Mucosa of stomach (tissue), 1 donor: Measurements from ENCODE around the gene GATM.

Experiments used
- H3K27me3 ChIP-seq: one replicate; pipeline ENCODE4 v1.7.0; 2013; ENCODE audit warnings: mild to moderate bottlenecking, low read length; ENCODE audit not compliant: control insufficient read depth, insufficient read depth
- H3K36me3 ChIP-seq: one replicate; pipeline ENCODE4 v1.7.0; 2013; ENCODE audit warnings: low read length; ENCODE audit not compliant: control insufficient read depth, insufficient read depth
- H3K4me1 ChIP-seq: one replicate; pipeline ENCODE4 v1.7.0; 2013; ENCODE audit warnings: mild to moderate bottlenecking, low read length; ENCODE audit not compliant: control insufficient read depth, insufficient read depth
- H3K4me3 ChIP-seq: one replicate; pipeline ENCODE4 v1.7.0; 2013; ENCODE audit warnings: low read length
- H3K9ac ChIP-seq: one replicate; pipeline ENCODE4 v1.7.0; 2013; ENCODE audit warnings: mild to moderate bottlenecking, low read length, moderate library complexity
- H3K9me3 ChIP-seq: one replicate; pipeline ENCODE4 v1.7.0; 2013; ENCODE audit warnings: mild to moderate bottlenecking, low read length, moderate library complexity; ENCODE audit not compliant: control insufficient read depth
- donor health status: Pancreatic carcinoma.

Gene GATM

GRCh38 chr15:45364271-45364670, 14.1 kb downstream of the GATM start:
- Histone ChIP-seq H3K4me3 (no peak overlapping the region), H3K9ac (no peak overlapping the region), H3K27me3 (no peaks in the 10 kb centered on the region), H3K9me3 (no peaks in the 10 kb centered on the region), H3K36me3 (peaks cover 4% of the 10 kb centered on the region), H3K4me1 (no peaks in the 10 kb centered on the region)

- no peak overlapping the region for H3K4me3 ChIP-seq
These were observed 14.5 kb downstream of the GATM start for GRCh38 chr15:45363801-45364200.

GRCh38 chr15:45363334-45363733, 15.0 kb downstream of the GATM start:
- Histone ChIP-seq H3K4me3 (no peak overlapping the region), H3K9ac (no peak overlapping the region), H3K9me3 (no peaks in the 10 kb centered on the region), H3K36me3 (peaks cover 4% of the 10 kb centered on the region), H3K27me3 (no peaks in the 10 kb centered on the region), H3K4me1 (no peaks in the 10 kb centered on the region)

More at GRCh38 chr15:45363801-45364200, 14.5 kb downstream of the GATM start:
- Histone ChIP-seq H3K9me3 (no peaks in the 10 kb centered on the region), H3K36me3 (peaks cover 4% of the 10 kb centered on the region), H3K9ac (no peak overlapping the region), H3K4me1 (no peaks in the 10 kb centered on the region), H3K27me3 (no peaks in the 10 kb centered on the region)

GRCh38 chr15:45362419-45362818, 15.9 kb downstream of the GATM start:
- no peaks in the 10 kb centered on the region for H3K27me3 ChIP-seq
- H3K4me1 ChIP-seq = no peaks in the 10 kb centered on the region
- no peak overlapping the region for H3K4me3 ChIP-seq
- H3K36me3 ChIP-seq = peaks cover 4% of the 10 kb centered on the region
- no peak overlapping the region for H3K9ac ChIP-seq
- H3K9me3 ChIP-seq = no peaks in the 10 kb centered on the region

GRCh38 chr15:45361878-45362277, 16.5 kb downstream of the GATM start:
- Histone ChIP-seq H3K9me3 (no peaks in the 10 kb centered on the region), H3K9ac (no peak overlapping the region), H3K4me3 (no peak overlapping the region), H3K4me1 (no peaks in the 10 kb centered on the region), H3K27me3 (no peaks in the 10 kb centered on the region), H3K36me3 (peaks cover 4% of the 10 kb centered on the region)

GRCh38 chr15:45355860-45356259, 22.5 kb downstream of the GATM start:
- no peaks in the 10 kb centered on the region for H3K4me1 ChIP-seq
- no peaks in the 10 kb centered on the region for H3K36me3 ChIP-seq
- H3K9ac ChIP-seq = no peak overlapping the region
- H3K27me3 ChIP-seq = no peaks in the 10 kb centered on the region
- H3K4me3 ChIP-seq = no peak overlapping the region
- no peaks in the 10 kb centered on the region for H3K9me3 ChIP-seq

- Histone ChIP-seq H3K4me3 (no peak overlapping the region), H3K9me3 (no peaks in the 10 kb centered on the region), H3K27me3 (no peaks in the 10 kb centered on the region), H3K4me1 (no peaks in the 10 kb centered on the region), H3K9ac (no peak overlapping the region), H3K36me3 (no peaks in the 10 kb centered on the region)
These were observed 23.6 kb downstream of the GATM start for GRCh38 chr15:45354711-45355110.

- H3K4me1 ChIP-seq = peaks cover 17% of the 10 kb centered on the region
- H3K9me3 ChIP-seq = no peaks in the 10 kb centered on the region
- no peaks in the 10 kb centered on the region for H3K36me3 ChIP-seq
- no peaks in the 10 kb centered on the region for H3K27me3 ChIP-seq
- H3K9ac ChIP-seq = no peak overlapping the region
- no peak overlapping the region for H3K4me3 ChIP-seq
These were observed 27.1 kb downstream of the GATM start for GRCh38 chr15:45351227-45351626.

- peaks cover 22% of the 10 kb centered on the region for H3K4me1 ChIP-seq
- no peaks in the 10 kb centered on the region for H3K9me3 ChIP-seq
- H3K27me3 ChIP-seq = no peaks in the 10 kb centered on the region
- no peak overlapping the region for H3K4me3 ChIP-seq
- H3K9ac ChIP-seq = no peak overlapping the region
- no peaks in the 10 kb centered on the region for H3K36me3 ChIP-seq
These were observed 28.7 kb downstream of the GATM start for GRCh38 chr15:45349623-45350022.

GRCh38 chr15:45347989-45348388, 30.4 kb downstream of the GATM start:
- Histone ChIP-seq H3K36me3 (no peaks in the 10 kb centered on the region), H3K4me1 (peaks cover 38% of the 10 kb centered on the region), H3K27me3 (no peaks in the 10 kb centered on the region), H3K9ac (no peak overlapping the region), H3K4me3 (no peak overlapping the region), H3K9me3 (no peaks in the 10 kb centered on the region)

GRCh38 chr15:45347033-45347432, 31.3 kb downstream of the GATM start:
- Histone ChIP-seq H3K27me3 (no peaks in the 10 kb centered on the region), H3K4me3 (no peak overlapping the region), H3K4me1 (peaks cover 38% of the 10 kb centered on the region), H3K9ac (no peak overlapping the region), H3K36me3 (no peaks in the 10 kb centered on the region), H3K9me3 (no peaks in the 10 kb centered on the region)

- Histone ChIP-seq H3K27me3 (no peaks in the 10 kb centered on the region), H3K9me3 (no peaks in the 10 kb centered on the region), H3K4me3 (no peak overlapping the region), H3K9ac (no peak overlapping the region), H3K4me1 (peaks cover 44% of the 10 kb centered on the region), H3K36me3 (no peaks in the 10 kb centered on the region)
These were observed 32.0 kb downstream of the GATM start for GRCh38 chr15:45346381-45346780.

- Histone ChIP-seq H3K9me3 (no peaks in the 10 kb centered on the region), H3K27me3 (no peaks in the 10 kb centered on the region), H3K4me1 (peaks cover 43% of the 10 kb centered on the region), H3K4me3 (no peak overlapping the region), H3K36me3 (no peaks in the 10 kb centered on the region), H3K9ac (no peak overlapping the region)
These were observed 35.0 kb downstream of the GATM start for GRCh38 chr15:45343258-45343860.
